Body of pancreas (tissue), 4 donors: Measurements from ENCODE around the gene DNAJC28.

Experiments used
- CTCF ChIP-seq, 7 experiments: fragments of 450-650 bp in 4 of 7; fragments of 200-600 bp in 3 of 7; sonication (generic) in 3 of 7; IDR thresholded peaks; one replicate each; pipeline ENCODE4 v1.5.1; 2016 to 2019; ENCODE audit warnings: antibody characterized with exemption in 7 of 7
- POLR2A ChIP-seq, 3 donors: fragments of 450-650 bp; IDR thresholded peaks; one replicate each; pipeline ENCODE4 v1.6.1; 2016; ENCODE audit warnings: antibody characterized with exemption in 3 of 3, mild to moderate bottlenecking in 2 of 3

- TF ChIP-seq CTCF (IDR thresholded peaks at IDR 0.05) (no peak), POLR2A (IDR thresholded peaks at IDR 0.05) (no peak)
These were observed 48.3 kb downstream of the DNAJC28 start for GRCh38 chr21:33443194-33443593.
